Central memory CD4-positive, alpha-beta T cell (primary cell): Measurements from ENCODE around the gene PSAPL1.

Source experiments
- DNase-seq: peaks from one replicate; pipeline ENCODE4 v3.0.0; 2022

Gene PSAPL1

DNA sequence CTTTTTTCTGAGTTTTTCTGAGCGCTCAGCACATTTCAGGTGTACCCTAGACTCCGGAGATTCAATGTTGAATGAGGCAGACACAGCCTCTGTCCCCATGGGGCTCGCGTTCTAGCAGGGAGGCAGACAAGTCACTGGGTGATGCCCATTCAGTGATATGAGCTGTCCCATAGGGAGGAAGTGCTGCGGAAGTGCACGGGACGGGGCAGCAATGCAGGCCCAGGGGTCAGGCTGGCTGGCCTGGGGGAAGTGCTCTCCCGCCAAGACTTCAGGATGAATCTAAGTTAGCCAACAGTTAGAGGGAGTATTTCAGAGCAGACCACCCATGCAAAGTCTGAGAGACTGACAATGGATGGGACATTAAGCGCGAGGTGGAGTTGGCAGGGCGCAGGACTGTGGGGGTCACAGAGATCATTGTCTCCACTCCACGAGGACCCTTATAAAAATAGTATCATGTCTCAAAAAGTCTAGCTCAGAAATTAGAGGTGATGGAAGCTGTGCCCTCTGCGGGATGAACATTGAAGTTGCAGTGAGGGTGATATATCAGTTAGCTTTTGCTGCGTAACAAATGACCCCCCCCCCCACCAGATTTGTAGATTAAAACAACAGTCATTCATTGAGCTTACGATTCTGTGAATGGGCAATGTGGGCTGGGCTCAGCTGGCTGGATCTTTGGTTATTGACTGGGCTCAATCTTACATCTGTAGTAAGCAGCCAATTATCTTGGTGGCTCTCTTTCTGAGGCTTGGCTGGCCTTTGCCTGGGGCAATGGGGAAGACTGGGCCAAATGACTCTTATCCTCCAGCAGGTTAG, 16.4 kb downstream of the PSAPL1 start:
- no peak for DNase-seq

GRCh38 chr4:7417639-7418038, 17.1 kb downstream of the PSAPL1 start:
- DNase-seq = no peak

DNA sequence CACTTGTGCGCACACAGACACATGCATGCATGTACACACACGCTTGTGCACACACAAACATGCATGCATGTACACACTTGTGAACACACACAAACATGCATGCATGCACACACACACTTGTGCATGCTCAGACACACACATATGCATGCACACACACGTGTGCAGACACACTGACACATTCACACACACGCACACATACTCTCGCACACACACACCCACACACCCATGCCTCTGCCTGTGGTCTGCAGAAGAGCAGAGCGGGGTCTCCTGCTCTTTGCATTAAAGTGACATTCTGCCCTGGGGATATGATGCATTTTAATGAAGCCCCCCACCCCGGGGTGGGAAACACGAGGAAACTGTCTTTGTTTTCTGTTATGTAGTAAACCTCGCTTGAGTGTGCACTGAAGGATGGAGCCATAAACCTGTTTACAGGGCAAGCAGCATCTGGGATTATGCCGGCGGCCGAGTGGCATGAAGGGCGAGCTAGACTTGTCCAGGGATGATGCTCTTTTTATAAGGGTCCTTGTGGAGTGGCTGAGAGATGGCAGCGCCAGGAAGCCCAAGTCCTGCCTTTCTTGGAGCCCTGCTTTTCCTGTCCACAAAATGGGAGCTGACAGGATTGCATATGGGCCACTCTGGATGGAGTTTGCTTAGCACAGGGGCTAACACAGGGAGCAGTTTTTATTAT, 17.8 kb downstream of the PSAPL1 start:
- no peak for DNase-seq

GRCh38 chr4:7415927-7416686, 18.6 kb downstream of the PSAPL1 start:
- no peak for DNase-seq

DNA sequence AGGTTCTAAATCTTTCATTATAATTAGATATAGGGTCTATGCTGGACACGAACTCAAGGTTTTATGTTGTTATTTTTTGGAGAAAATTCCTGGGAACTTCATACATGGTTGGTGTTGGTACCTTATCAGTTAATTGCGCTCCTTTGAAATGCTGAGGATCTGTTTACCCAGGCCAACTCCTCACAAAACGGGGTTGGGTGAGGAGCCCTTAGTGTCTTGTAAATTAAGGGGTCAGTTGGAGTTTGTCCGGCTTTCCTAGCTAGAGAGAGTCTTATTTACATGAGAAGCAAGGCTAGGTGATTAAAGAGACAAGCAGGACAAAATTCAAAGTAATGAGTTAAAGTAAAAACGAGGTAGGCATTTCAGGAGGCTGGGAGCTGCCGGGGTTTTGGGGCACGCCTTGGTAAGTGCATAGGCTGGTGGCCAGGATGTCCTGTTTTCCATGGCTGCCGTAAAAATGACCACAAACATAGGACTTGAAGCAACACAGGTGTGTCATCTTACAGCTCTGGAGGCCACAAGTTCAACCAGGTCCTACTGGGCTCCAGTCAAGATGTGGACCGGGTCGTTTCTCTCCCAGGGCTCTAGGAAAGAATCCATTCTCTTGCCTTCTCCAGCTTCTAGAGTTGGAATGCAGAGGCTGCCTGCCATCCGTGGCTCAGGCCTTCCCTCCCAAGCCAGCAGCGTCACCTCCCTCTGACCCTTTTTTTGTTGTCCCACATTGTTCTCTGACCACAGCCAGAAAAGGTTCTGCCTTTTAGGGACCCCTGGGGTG, 19.8 kb downstream of the PSAPL1 start:
- no peak for DNase-seq

DNA sequence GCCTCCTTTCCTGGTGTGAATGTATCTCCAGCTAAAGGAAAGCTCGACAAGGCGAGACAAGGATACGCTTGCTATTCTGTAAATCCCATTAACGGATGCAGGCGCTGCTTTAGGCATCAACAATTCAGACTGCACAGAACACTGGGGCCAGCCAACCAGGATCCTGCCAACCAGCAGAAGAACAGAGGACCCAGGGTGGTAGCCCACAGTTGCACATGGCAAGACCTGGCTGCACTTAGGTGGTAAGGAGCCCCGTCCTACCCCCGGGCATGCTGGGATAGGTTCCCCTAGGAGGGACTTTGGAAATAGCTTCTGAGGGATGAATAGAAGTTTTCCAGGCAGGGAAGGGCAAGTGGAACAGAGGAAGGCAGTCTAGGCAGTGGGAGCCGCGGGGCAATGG, 20.7 kb downstream of the PSAPL1 start:
- no peak for DNase-seq

DNA sequence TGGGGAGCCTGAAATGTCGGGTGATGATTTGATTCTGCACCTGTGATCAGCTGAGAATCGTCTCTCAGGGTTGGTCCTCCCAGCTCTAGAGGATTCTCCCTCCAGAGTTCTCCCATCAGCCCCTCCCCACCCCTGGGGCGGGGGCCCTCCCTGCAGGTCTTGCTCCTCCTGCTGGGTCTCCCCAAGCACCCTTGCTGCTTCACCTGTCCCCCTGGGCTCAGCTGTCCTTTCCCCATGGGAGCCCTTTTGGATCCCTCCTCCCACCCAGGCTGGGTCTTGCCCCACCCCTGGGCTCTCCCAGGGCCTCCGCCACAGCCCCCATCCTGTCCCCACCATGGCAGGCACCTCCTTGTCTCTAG, 22.2 kb downstream of the PSAPL1 start:
- DNase-seq = no peak

DNA sequence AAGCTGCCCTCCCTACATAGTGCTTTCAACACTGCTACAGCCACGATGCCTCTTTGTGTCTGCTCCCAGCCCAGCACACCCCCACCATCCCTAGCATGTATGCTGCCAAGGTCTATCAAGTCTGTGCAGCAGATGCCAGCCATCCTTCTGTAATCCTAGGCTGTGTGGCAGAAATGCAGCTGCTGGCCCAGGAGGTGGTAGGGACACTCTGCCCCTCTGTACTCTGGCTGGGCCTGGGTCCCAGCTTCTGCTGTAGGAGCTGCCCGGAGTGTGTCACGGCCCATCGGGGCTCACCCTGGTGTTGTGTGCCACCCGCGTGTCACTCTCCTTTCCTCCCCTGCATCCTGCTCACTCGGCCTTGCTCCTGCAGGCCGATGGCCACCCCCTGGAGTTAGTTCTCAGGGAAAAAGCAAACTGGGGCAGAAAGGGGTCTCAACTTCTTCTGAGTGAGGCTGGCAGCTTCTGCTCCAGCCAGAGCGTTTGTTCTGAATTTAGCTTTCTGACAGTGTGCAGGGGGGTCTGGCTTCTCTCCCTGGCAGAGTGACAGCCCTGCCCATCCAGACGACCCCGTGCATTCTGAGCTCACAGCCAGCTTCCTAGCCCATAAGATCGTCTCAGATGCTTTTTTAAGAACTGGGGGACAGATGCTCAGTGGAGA, 22.7 kb downstream of the PSAPL1 start:
- DNase-seq = no peak

DNA sequence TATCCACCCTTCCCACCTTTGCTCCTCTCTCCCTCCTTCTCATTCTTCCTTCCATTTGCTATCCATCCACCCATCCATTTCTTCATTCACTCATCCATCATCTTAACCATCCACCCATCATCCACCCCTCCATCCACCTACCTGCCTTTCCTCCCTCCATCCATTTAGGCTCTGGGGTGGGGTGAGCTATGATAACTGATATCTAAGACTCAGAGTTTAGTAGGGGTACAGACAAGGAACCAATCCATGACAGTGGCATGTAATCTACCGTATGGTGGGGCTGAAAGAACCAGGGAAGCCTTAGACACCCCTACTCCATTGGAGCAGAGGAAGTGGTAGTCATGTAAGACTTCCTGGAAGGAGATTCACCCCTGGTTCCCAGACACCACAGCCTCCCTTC, 23.2 kb downstream of the PSAPL1 start:
- DNase-seq = no peak

- no peak for DNase-seq
Observed at GRCh38 chr4:7410446-7410845, 24.3 kb downstream of the PSAPL1 start.

DNA sequence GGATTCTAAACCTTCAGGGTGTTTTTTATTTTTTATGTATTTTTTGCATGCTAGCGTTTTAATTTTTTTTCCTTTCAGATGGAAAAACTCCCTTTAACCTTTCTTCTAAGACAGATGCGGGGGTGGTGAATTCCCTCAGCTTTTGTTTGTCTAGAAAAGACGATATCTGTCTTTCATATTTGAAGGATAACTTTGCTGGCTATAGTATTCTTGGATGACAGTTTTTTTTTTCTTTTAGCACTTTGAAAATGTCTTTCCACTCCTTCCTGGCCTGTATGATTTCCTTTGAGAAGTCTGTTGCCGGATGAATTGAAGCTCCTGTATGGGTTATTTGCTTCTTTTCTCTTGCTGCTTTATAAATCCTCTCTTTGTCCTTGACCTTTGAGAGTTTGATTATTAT, 26.6 kb downstream of the PSAPL1 start:
- DNase-seq = no peak

DNA sequence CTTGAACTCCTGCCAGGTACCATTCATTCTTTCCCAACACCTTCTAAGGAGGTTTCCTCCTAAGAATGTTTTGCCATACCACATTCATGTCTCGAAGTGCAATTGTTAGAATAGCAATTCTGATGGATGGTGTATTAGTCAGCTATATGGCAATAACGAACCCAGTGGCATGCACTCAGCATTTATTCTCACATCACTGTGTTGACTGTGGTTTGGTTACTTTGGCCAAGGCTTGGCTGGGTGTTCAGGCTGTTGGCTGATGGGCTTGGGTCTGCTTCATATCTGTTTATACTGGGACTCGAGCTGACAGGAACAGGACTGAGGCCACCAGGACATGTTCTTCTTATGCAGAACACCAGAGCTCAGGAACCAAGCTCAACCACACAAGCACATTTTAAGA, 31.7 kb downstream of the PSAPL1 start:
- no peak for DNase-seq

- DNase-seq = no peak
Observed at GRCh38 chr4:7402526-7402925, 32.2 kb downstream of the PSAPL1 start.

DNA sequence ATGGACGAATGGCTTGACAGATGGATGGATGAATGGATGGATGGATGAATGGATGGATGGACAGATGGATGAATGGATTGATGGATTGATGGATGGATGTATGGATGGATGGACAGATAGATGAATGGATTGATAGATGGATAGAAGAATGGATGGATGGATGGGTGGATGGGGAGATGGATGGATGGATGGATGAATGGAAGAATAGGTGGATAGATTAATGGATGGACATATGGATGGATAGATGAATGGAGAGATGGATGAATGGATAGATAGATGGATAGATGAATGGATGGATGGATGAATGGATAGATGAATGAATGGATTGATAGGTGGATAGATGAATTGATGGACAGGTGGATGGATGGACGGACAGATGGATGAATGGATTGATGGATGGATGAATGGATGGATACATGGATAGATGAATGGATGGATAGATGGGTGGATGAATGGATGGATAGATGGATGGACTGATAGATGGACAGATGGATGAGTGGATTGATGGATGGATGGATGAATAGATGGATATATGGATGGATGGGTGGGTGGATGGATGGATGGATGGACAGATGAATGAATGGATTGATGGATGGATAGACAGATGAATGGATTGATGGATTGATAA, 33.9 kb downstream of the PSAPL1 start:
- no peak for DNase-seq

DNA sequence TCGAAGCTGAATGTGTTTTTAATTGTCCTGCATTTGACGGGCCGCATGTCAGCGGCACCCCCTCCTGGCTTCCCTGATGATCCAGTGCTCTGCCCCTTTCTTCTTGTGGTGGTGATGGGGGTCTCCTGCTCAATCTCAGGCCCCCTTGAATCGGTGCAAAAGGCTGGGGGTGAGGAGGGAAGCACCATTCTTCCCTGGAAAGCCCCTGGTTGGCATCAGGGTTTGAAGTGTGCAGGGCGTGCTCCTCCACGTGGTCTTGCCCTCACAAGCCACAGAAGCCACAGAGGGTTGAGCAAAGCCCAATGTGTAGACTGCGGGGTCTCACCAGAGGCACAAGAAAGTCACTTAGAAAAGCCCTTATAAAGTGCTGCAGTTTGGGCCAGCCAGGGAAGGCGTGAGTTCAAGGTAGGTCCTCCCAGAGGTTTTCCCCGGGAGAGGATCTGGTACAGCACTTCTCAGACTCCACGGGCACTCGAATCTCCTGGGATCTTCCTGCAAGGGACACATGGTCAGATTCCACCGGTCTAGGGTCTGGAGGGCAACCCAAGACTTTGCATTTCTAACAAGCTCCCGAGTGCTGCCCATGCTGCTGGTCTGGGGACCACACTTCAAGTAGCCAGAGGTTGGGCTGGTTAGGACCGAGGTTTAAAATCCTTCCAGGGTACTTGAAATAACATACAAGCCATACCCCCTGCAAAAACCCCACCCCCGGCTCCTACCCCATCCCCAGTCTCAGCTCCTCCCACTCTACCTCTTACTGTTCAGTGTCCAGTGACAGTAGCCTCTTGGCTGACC, 35.1 kb downstream of the PSAPL1 start:
- DNase-seq = no peak

- no peak for DNase-seq
Observed at GRCh38 chr4:7398788-7399439, 35.8 kb downstream of the PSAPL1 start.

GRCh38 chr4:7398104-7398423, 36.7 kb downstream of the PSAPL1 start:
- no peak for DNase-seq

DNA sequence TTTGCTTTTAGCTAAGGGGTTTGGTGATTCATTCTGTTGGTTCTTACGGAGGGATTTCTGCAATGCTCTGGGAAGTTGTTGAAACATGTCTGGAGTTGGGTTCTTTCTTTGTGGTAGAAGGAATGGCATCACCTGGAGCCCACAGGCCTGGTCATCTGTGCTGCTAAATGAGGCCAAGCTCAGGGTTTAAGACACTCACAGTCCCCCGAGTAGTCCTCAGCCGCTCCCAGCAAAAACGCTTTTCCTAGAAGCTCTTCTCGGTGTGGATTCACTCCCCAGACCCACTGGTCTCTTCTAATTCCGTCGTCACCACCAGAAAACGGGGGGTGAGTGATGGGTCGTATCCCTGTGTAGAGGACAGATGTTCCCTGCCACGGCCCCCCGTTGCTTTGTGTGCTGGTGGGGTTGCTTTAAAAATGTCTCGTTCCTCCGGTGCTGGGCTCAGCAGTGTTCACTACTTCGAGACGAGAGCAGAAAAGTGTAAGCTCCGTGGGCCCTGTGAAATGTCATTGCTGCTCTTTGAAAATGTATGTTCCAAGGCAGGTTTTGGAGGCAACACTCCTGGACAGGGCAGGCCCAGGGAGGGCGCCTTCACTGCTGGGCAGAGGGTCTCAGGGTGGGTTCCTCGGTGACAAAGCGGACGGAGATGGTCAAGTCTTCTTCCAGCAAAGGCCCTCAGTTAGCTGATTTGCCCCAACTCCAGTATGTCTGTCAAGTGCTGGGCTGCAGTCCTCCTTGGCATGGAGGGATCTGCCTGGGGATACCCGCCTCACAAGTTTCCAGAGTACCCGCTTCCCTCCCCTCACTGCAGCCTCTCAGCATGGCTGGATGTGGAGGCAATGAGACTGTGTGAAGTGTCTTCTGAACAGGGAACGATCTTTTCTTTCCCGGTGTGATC, 37.3 kb downstream of the PSAPL1 start:
- DNase-seq = no peak

DNA sequence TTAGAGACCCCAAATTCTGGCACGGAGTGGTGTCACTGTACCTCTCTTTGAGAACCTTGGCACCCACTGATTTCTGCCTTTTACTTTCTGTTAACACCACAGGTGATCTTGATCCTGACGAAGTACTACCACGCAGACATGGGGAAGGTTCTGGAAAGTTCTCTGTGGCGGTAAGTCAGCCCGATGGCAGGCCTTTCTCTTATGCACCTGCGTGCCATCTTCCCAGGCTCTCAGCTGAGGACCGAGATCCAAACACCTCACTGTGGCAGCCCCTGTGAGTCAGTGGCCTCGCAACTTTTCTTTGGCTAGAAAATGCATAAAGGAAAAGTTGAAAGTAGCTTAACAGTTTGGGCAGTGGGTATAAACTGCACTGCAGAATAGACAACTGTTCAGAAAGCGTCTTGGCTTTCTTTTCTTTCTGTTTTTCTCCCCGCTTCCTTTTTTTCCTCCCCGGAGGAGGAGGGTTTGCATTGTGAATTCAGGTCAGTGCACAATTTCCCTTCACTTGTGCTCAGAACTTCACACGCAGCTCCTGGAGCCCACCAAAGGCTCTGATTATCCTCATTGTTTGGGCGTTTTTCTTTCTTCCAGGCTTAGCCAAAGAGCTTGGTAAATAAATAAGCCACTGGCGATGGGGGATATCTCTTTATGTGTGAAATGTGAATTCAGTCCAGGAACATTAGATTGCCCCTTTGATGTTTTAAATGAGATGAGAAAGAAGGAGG, 38.4 kb downstream of the PSAPL1 start:
- DNase-seq = no peak
